ENCODE measurements around the gene ZBTB14.

The ZBTB14 gene

GRCh38 chr18:5295231-5295920 lies at the start of gene ZBTB14:
Gene ZBTB14 (minus strand): TSS chr18:5295726. CDS start chr18:5293246, 2,480 bp downstream.
- DNase-seq (ENCODE audit: low spot score) = peak; percentile 75

- no peak for DNase-seq (ENCODE audit: low spot score)
Measured at GRCh38 chr18:5339202-5339834, 43.8 kb upstream of the ZBTB14 start.

GRCh38 chr18:5334456-5335075 lies 39.0 kb upstream of the ZBTB14 start:
- no peak for DNase-seq (ENCODE audit: low spot score)

GRCh38 chr18:5318061-5318700 lies 22.7 kb upstream of the ZBTB14 start:
- no peak for DNase-seq (ENCODE audit: low spot score)

GRCh38 chr18:5317186-5317585 lies 21.7 kb upstream of the ZBTB14 start:
- DNase-seq (ENCODE audit: low spot score) = no peak

- DNase-seq (ENCODE audit: low spot score) = no peak
Measured at GRCh38 chr18:5315838-5316237, 20.3 kb upstream of the ZBTB14 start.

GRCh38 chr18:5311301-5311989 lies 15.9 kb upstream of the ZBTB14 start:
- DNase-seq (ENCODE audit: low spot score) = no peak

GRCh38 chr18:5309888-5310470 lies 14.5 kb upstream of the ZBTB14 start:
- DNase-seq (ENCODE audit: low spot score) = no peak

GRCh38 chr18:5305835-5306234 lies 10.3 kb upstream of the ZBTB14 start:
- DNase-seq (ENCODE audit: low spot score) = no peak

- DNase-seq (ENCODE audit: low spot score) = no peak
Measured at GRCh38 chr18:5304232-5304631, 8.7 kb upstream of the ZBTB14 start.

- no peak for DNase-seq (ENCODE audit: low spot score)
Measured at GRCh38 chr18:5303636-5304035, 8.1 kb upstream of the ZBTB14 start.

GRCh38 chr18:5302606-5303005 lies 7.1 kb upstream of the ZBTB14 start:
- no peak for DNase-seq (ENCODE audit: low spot score)

- DNase-seq (ENCODE audit: low spot score) = no peak
Measured at GRCh38 chr18:5300476-5301010, 5.0 kb upstream of the ZBTB14 start.

- peak; percentile 10 for DNase-seq (ENCODE audit: low spot score)
Measured at GRCh38 chr18:5298156-5298852, 2.8 kb upstream of the ZBTB14 start.

- DNase-seq (ENCODE audit: low spot score) = no peak
Measured at GRCh38 chr18:5297597-5297996, 2.1 kb upstream of the ZBTB14 start.

GRCh38 chr18:5296706-5297320 lies 1.3 kb upstream of the ZBTB14 start:
- peak; percentile 70 for DNase-seq (ENCODE audit: low spot score)

GRCh38 chr18:5295981-5296705 lies 617 bp upstream of the ZBTB14 start:
- DNase-seq (ENCODE audit: low spot score) = peak; percentile 92

- DNase-seq (ENCODE audit: low spot score) = peak; percentile 66
Measured at GRCh38 chr18:5294457-5295230, 882 bp downstream of the ZBTB14 start.

- DNase-seq (ENCODE audit: low spot score) = no peak
Measured at GRCh38 chr18:5294113-5294456, 1.4 kb downstream of the ZBTB14 start.
